K562 (cell line): ENCODE results near the gene WDR49. TPM values are rescaled to one million over a fixed set of nuclear protein-coding genes. Genes with fewer than 3 reads are reported as not detected.

Source experiments
- ATAC-seq: fragments of 200-7000 bp; cut with Tn5 transposase; 3 replicates; pipeline ENCODE4 v1.9.1; 2020; ENCODE audit warnings: moderate library complexity
- BruUV-seq: library from RNA; stranded (reverse); fragments of 400-500 nt; replicated peaks from 2 replicates; lab custom pipeline; 2021; lab: Mats Ljungman, UMichigan
- CTCF ChIA-PET: fragments of 300-600 bp; formaldehyde crosslinking; extraction: SDS; loops from one replicate; lab custom pipeline; 2021; ENCODE audit warnings: low intra/inter-chr PET ratio; lab: Yijun Ruan, JAX
- POLR2A ChIA-PET: fragments of 300-600, 350-650 bp; sonication (Branson Sonifier 250); formaldehyde crosslinking; extraction: SDS; loops from one replicate; lab custom pipeline; 2021; ENCODE audit warnings: antibody characterized with exemption, inconsistent platforms; lab: Yijun Ruan, JAX
- DNase-seq, 4 experiments: peaks; one replicate each; pipeline versions ENCODE4 v3.0.0 to v3.0.0-alpha.2; 2011 to 2018; ENCODE audit warnings: low spot score in 3 of 4, mixed read lengths in 3 of 4; ENCODE audit errors: extremely low read depth in 1 of 4
- FAIRE-seq: peaks from 2 replicates; lab custom pipeline; 2011; peaks lifted over from hg19 to GRCh38; lab: Jason Lieb, UNC
- H2AFZ ChIP-seq: 2 replicates; pipeline ENCODE4 v1.6.0; 2011; ENCODE audit warnings: low read depth, low read length, control low read depth, inconsistent platforms
- H3K27ac ChIP-seq: fragments of 200-600 bp; 3 replicates; pipeline ENCODE4 v1.8.0; 2011; ENCODE audit warnings: low read depth, mild to moderate bottlenecking, control low read depth, inconsistent platforms, low read length, moderate library complexity, mixed read lengths; ENCODE audit errors: extremely low read depth
- H3K27me3 ChIP-seq, 2 experiments: fragments of 300-600 bp in 1 of 2; 2 replicates in 1 of 2; 3 replicates in 1 of 2; pipeline versions ENCODE4 v1.6.0 to v1.8.0; 2011; ENCODE audit warnings: inconsistent platforms in 2 of 2, low read length in 2 of 2, mild to moderate bottlenecking in 1 of 2, mixed read lengths in 1 of 2, moderate library complexity in 1 of 2; ENCODE audit not compliant: control insufficient read depth in 2 of 2, insufficient read depth in 2 of 2
- H3K36me3 ChIP-seq: fragments of 300-600 bp; 3 replicates; pipeline ENCODE4 v1.8.0; 2011; ENCODE audit warnings: mild to moderate bottlenecking, low read length, inconsistent platforms; ENCODE audit not compliant: control insufficient read depth, insufficient read depth
- H3K4me1 ChIP-seq, 2 experiments: fragments of 200-600 bp in 1 of 2; replicated peaks in 1 of 2; 2 replicates in 1 of 2; 3 replicates in 1 of 2; pipeline versions ENCODE4 v1.5.1 to v1.8.0; 2011; ENCODE audit warnings: inconsistent platforms in 2 of 2, low read length in 2 of 2, mild to moderate bottlenecking in 1 of 2, mixed read lengths in 1 of 2, moderate library complexity in 1 of 2; ENCODE audit not compliant: control insufficient read depth in 2 of 2, insufficient read depth in 2 of 2
- H3K4me2 ChIP-seq: 2 replicates; pipeline ENCODE4 v1.6.1; 2011; ENCODE audit warnings: low read length, control low read depth, inconsistent platforms, mixed read lengths; ENCODE audit not compliant: insufficient read depth
- H3K4me3 ChIP-seq: fragments of 200-600 bp; sonication (generic), shearing (Covaris generic); 2 replicates; pipeline ENCODE4 v1.5.1; 2016; ENCODE audit warnings: control low read depth, inconsistent platforms
- H3K79me2 ChIP-seq: fragments of 200-600 bp; 3 replicates; pipeline ENCODE4 v1.8.0; 2011; ENCODE audit warnings: low read length, inconsistent platforms; ENCODE audit not compliant: control insufficient read depth, insufficient read depth
- H3K9ac ChIP-seq, 2 experiments: 2 replicates each; pipeline versions ENCODE4 v1.6.0 to v1.6.1; 2011; ENCODE audit warnings: low read depth in 2 of 2, low read length in 2 of 2, control low read depth in 1 of 2, inconsistent platforms in 1 of 2, mild to moderate bottlenecking in 1 of 2, mixed read lengths in 1 of 2; ENCODE audit not compliant: insufficient read depth in 1 of 2
- H3K9me1 ChIP-seq: one replicate; pipeline ENCODE4 v1.6.0; 2011; ENCODE audit warnings: inconsistent platforms, mild to moderate bottlenecking, low read length, moderate library complexity; ENCODE audit not compliant: control insufficient read depth, insufficient read depth
- H3K9me3 ChIP-seq: replicated peaks from 2 replicates; pipeline ENCODE4 v1.5.1; 2011; ENCODE audit warnings: low read depth, low read length, inconsistent platforms; ENCODE audit not compliant: control insufficient read depth, insufficient read depth
- H4K20me1 ChIP-seq: replicated peaks from 2 replicates; pipeline ENCODE4 v1.6.1; 2011; ENCODE audit warnings: low read length, inconsistent platforms, mixed read lengths; ENCODE audit not compliant: control insufficient read depth, insufficient read depth
- ASH1L ChIP-seq: fragments of 450-650 bp; IDR thresholded peaks from 2 replicates; pipeline ENCODE4 v1.6.1; 2018; ENCODE audit warnings: borderline replicate concordance, mild to moderate bottlenecking, low read depth; ENCODE audit not compliant: partially characterized antibody
- BMI1 ChIP-seq: fragments of 150-350 bp; IDR thresholded peaks from 2 replicates; pipeline ENCODE4 v1.6.1; 2014; ENCODE audit warnings: low read length
- DDX20 ChIP-seq: fragments of 450-650 bp; IDR thresholded peaks from 2 replicates; pipeline ENCODE4 v1.6.1; 2016; ENCODE audit warnings: missing genetic modification characterization, low read depth, mild to moderate bottlenecking, missing compliant biosample characterization, moderate library complexity
- HCFC1 ChIP-seq: IDR thresholded peaks from 2 replicates; pipeline ENCODE4 v1.6.1; 2012; ENCODE audit warnings: low read depth, low read length, improper control_type of control experiment
- HMG20A ChIP-seq: fragments of 450-650 bp; formaldehyde crosslinking; conservative IDR thresholded peaks from 2 replicates; pipeline ENCODE4 v1.4.0; 2020; ENCODE audit warnings: mild to moderate bottlenecking, mixed read lengths
- HNRNPH1 ChIP-seq: fragments of 200-400 bp; formaldehyde crosslinking; optimal IDR thresholded peaks from 2 replicates; pipeline ENCODE3; 2017; ENCODE audit warnings: low read depth, mild to moderate bottlenecking, low read length, moderate library complexity
- MEF2A ChIP-seq: IDR thresholded peaks from 2 replicates; pipeline ENCODE4 v1.6.1; 2011; ENCODE audit warnings: low read depth, mild to moderate bottlenecking, low read length, moderate library complexity; ENCODE audit not compliant: control insufficient read depth
- NFE2L1 ChIP-seq: fragments of 450-650 bp; IDR thresholded peaks from 2 replicates; pipeline ENCODE4 v1.6.1; 2016; ENCODE audit warnings: missing genetic modification characterization, low read depth, mild to moderate bottlenecking, missing compliant biosample characterization, moderate library complexity, borderline replicate concordance
- PHF21A ChIP-seq: fragments of 450-650 bp; IDR thresholded peaks from 2 replicates; pipeline ENCODE4 v1.6.1; 2017; ENCODE audit warnings: low read depth, borderline replicate concordance
- TBL1XR1 ChIP-seq, 2 experiments: IDR thresholded peaks; 2 replicates each; pipeline ENCODE4 v1.6.1; 2012; ENCODE audit warnings: improper control_type of control experiment in 2 of 2, low read length in 2 of 2, mild to moderate bottlenecking in 1 of 2
- ZBTB8A ChIP-seq: fragments of 450-650 bp; IDR thresholded peaks from 2 replicates; pipeline ENCODE4 v1.6.1; 2018; ENCODE audit warnings: mild to moderate bottlenecking, moderate library complexity; ENCODE audit not compliant: partially characterized antibody
- ZNF232 ChIP-seq: sonication (generic); formaldehyde crosslinking; IDR thresholded peaks from 2 replicates; pipeline ENCODE4 v1.8.0; 2022; ENCODE audit warnings: mild to moderate bottlenecking, missing genetic modification reagents
- ZNF507 ChIP-seq: conservative IDR thresholded peaks from 2 replicates; pipeline ENCODE4 v1.6.1; 2017; ENCODE audit warnings: missing genetic modification characterization, missing compliant biosample characterization
- ZNF76 ChIP-seq: fragments of 250-450 bp; sonication (Bioruptor Pico); IDR thresholded peaks from 2 replicates; pipeline ENCODE4 v1.4.0; 2020; ENCODE audit warnings: mild to moderate bottlenecking, moderate library complexity, borderline replicate concordance
- WGBS: fragments of 100-300 bp; shearing (Covaris generic); methylation state at CpG from one replicate; pipeline ENCODE4 v1.1.6; 2016; ENCODE audit warnings: low coverage, mixed read lengths; ENCODE audit not compliant: insufficient coverage; ENCODE audit errors: missing lambda C conversion rate; 5-methylcytosine and 5-hydroxymethylcytosine counted together
- in situ Hi-C: fragments of 300-500 bp; cut with MboI; formaldehyde crosslinking; loops from 4 replicates; pipeline ENCODE4 v1.15.0; 2018; ENCODE audit warnings: inconsistent platforms, mixed read lengths
- intact Hi-C: fragments of 100-400 bp; cut with micrococcal nuclease; formaldehyde crosslinking; loops from 2 replicates; pipeline ENCODE4 v1.14.2; 2022
- polyA plus RNA-seq, 8 experiments: library from polyadenylated mRNA; depleted of rRNA in 4 of 8; stranded (reverse) in 5 of 8; unstranded in 3 of 8; fragments of >200 nt; fragmentation: Nextera tagmentation in 2 of 8; fragmentation: Illumina TruSeq in 1 of 8; extraction: Ambion mirVana in 2 of 8; extraction: Trizol in 1 of 8; gene quantifications; 2 replicates each; pipeline versions ENCODE4 v1.2.1 to v1.2.3, GENCODE V29; 2011 to 2014; ENCODE audit warnings: inconsistent platforms in 1 of 8, missing spikeins in 1 of 8
- total RNA-seq, 7 experiments: library from RNA; depleted of rRNA in 6 of 7; stranded (reverse); fragments of >200 nt in 6 of 7; fragmentation: Illumina TruSeq in 2 of 7; extraction: Trizol in 2 of 7; gene quantifications; 2 replicates each; pipeline versions ENCODE4 v1.2.1 to v1.2.3, GENCODE V29; 2011 to 2021; ENCODE audit warnings: low replicate concordance in 1 of 7
- TF ChIP-seq, protein P1 (sequence below): fragments of 450-650 bp; IDR thresholded peaks from 2 replicates; pipeline ENCODE4 v1.6.1; 2018; ENCODE audit not compliant: partially characterized antibody
- TF ChIP-seq, protein P2 (sequence below): sonication (generic); formaldehyde crosslinking; IDR thresholded peaks from 2 replicates; pipeline ENCODE4 v1.9.0; 2022; ENCODE audit warnings: mild to moderate bottlenecking, missing genetic modification reagents
- TF ChIP-seq, protein P3 (sequence below): sonication (generic); formaldehyde crosslinking; IDR thresholded peaks from 2 replicates; pipeline ENCODE4 v1.8.1; 2023; ENCODE audit warnings: mild to moderate bottlenecking, missing genetic modification reagents

The WDR49 gene
- total and polyA plus RNA-seq, 9 of the 15 experiments (the other 6 are each of a cell fraction or from before 2014, with no cell fraction given) = not detected

DNA sequence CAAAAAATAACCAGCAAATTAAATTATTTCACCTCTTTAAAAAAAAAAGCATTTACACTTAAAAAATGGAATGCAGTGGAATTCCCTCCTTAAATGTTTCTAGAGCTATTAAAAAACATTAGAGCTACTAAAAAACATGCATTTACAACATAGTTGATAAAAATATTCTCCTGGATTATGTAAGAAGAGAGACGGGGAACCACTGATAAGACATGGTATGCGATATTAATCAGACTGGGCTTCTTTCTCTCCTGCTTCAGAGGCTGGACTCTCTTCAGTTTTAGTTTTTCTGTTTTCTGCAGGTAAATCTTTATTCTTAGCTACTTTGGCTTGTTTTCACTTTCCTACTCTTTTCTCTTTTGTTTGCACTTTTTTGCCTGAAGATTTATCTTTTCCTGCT is 40.4 kb upstream of the WDR49 start:
- H3K36me3 ChIP-seq = peaks cover 96% of the 10 kb centered on the region
- CTCF ChIA-PET = no interaction called here
- no peak overlapping the region for H2AFZ ChIP-seq
- no peak overlapping the region for H3K27ac ChIP-seq
- peaks cover 58% of the 10 kb centered on the region; the same call in 2 of the 3 replicates for H3K79me2 ChIP-seq
- H3K4me3 ChIP-seq = no peak overlapping the region
- no peaks in the 10 kb centered on the region for H4K20me1 ChIP-seq
- H3K4me1 ChIP-seq = no peaks in the 10 kb centered on the region
- BruUV-seq = no TSS peak
- DNase-seq (no peak), FAIRE-seq (no peak), ATAC-seq (no peak)
- in situ Hi-C loops = no loop called here
- H3K9ac ChIP-seq = no peak overlapping the region
- no peaks in the 10 kb centered on the region for H3K27me3 ChIP-seq
- H3K9me3 ChIP-seq = no peaks in the 10 kb centered on the region
- POLR2A ChIA-PET = interaction anchor here (1.0 kb wide), 1 partner anchor 14 kb away, joined by 3 read pairs; no protein-coding TSS in a partner anchor
- no peaks in the 10 kb centered on the region for H3K9me1 ChIP-seq
- H3K4me2 ChIP-seq = no peak overlapping the region
- WGBS = 39% methylated on average over 2 of the region's 2 CpGs
- intact Hi-C loops = no loop called here
- TF ChIP-seq ASH1L = no peak
- TF ChIP-seq ZBTB8A = no peak
- no peak for TF ChIP-seq ZNF507 (tag)
- no peak for TF ChIP-seq NFE2L1 (tag)
- TF ChIP-seq MEF2A = no peak
- TF ChIP-seq HNRNPH1 = no peak
- no peak for TF ChIP-seq ZNF76 (CRISPR knock-in tag)
- TF ChIP-seq HCFC1 = no peak
- TF ChIP-seq BMI1 = no peak
- no peak for TF ChIP-seq HMG20A (CRISPR knock-in tag)
- no peak for TF ChIP-seq DDX20 (tag)
- no peak for TF ChIP-seq TBL1XR1 (IDR thresholded peaks at IDR 0.05; ENCODE audit: low read length in 2 of 2)
- TF ChIP-seq, protein P1, sequence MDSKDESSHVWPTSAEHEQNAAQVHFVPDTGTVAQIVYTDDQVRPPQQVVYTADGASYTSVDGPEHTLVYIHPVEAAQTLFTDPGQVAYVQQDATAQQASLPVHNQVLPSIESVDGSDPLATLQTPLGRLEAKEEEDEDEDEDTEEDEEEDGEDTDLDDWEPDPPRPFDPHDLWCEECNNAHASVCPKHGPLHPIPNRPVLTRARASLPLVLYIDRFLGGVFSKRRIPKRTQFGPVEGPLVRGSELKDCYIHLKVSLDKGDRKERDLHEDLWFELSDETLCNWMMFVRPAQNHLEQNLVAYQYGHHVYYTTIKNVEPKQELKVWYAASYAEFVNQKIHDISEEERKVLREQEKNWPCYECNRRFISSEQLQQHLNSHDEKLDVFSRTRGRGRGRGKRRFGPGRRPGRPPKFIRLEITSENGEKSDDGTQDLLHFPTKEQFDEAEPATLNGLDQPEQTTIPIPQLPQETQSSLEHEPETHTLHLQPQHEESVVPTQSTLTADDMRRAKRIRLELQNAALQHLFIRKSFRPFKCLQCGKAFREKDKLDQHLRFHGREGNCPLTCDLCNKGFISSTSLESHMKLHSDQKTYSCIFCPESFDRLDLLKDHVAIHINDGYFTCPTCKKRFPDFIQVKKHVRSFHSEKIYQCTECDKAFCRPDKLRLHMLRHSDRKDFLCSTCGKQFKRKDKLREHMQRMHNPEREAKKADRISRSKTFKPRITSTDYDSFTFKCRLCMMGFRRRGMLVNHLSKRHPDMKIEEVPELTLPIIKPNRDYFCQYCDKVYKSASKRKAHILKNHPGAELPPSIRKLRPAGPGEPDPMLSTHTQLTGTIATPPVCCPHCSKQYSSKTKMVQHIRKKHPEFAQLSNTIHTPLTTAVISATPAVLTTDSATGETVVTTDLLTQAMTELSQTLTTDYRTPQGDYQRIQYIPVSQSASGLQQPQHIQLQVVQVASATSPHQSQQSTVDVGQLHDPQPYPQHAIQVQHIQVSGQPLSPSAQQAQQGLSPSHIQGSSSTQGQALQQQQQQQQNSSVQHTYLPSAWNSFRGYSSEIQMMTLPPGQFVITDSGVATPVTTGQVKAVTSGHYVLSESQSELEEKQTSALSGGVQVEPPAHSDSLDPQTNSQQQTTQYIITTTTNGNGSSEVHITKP = no peak
- TF ChIP-seq ZNF232 = no peak
- TF ChIP-seq PHF21A = no peak
- TF ChIP-seq, protein P2, sequence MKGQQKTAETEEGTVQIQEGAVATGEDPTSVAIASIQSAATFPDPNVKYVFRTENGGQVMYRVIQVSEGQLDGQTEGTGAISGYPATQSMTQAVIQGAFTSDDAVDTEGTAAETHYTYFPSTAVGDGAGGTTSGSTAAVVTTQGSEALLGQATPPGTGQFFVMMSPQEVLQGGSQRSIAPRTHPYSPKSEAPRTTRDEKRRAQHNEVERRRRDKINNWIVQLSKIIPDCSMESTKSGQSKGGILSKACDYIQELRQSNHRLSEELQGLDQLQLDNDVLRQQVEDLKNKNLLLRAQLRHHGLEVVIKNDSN = no peak
- TF ChIP-seq, protein P3, sequence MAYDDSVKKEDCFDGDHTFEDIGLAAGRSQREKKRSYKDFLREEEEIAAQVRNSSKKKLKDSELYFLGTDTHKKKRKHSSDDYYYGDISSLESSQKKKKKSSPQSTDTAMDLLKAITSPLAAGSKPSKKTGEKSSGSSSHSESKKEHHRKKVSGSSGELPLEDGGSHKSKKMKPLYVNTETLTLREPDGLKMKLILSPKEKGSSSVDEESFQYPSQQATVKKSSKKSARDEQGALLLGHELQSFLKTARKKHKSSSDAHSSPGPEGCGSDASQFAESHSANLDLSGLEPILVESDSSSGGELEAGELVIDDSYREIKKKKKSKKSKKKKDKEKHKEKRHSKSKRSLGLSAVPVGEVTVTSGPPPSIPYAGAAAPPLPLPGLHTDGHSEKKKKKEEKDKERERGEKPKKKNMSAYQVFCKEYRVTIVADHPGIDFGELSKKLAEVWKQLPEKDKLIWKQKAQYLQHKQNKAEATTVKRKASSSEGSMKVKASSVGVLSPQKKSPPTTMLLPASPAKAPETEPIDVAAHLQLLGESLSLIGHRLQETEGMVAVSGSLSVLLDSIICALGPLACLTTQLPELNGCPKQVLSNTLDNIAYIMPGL (CRISPR knock-in tag) = no peak
